Right atrium auricular region (tissue), 2 donors: ENCODE measurements around the gene C9orf72. TPM values are rescaled to one million over a fixed set of nuclear protein-coding genes. Genes with fewer than 3 reads are reported as not detected.
A peak's percentile ranks its signal among the peaks of the same experiment; 100 is the strongest.

Experiments
- DNase-seq: peaks from one replicate; pipeline ENCODE4 v3.0.0-alpha.2; 2019; ENCODE audit warnings: low spot score
- H3K27ac ChIP-seq, 2 donors: fragments of 200-600 bp; sonication (generic); 1 replicate in 1 of 2; 2 replicates in 1 of 2; pipeline ENCODE4 v1.5.1; 2016 to 2019
- H3K27me3 ChIP-seq, 2 donors: fragments of 200-600 bp; sonication (generic); one replicate each; pipeline versions ENCODE4 v1.5.1 to v1.6.0; 2017 to 2019
- H3K36me3 ChIP-seq: fragments of 200-600 bp; sonication (generic); one replicate; pipeline ENCODE4 v1.5.1; 2016
- H3K4me1 ChIP-seq, 2 donors: fragments of 200-600 bp; sonication (generic); one replicate each; pipeline versions ENCODE4 v1.5.1 to v1.6.0; 2017 to 2019
- H3K4me3 ChIP-seq, 2 donors: fragments of 200-600 bp; sonication (generic); 1 replicate in 1 of 2; 2 replicates in 1 of 2; pipeline ENCODE4 v1.5.1; 2017 to 2019; ENCODE audit warnings: mild to moderate bottlenecking in 1 of 2, moderate library complexity in 1 of 2
- H3K9me3 ChIP-seq, 2 donors: fragments of 200-600 bp; sonication (generic); one replicate each; pipeline ENCODE4 v1.5.1; 2019
- total RNA-seq, 2 donors: library from RNA; depleted of rRNA; stranded (reverse); fragments of >200 nt; gene quantifications; one replicate each; pipeline ENCODE4 v1.1.0, GENCODE V29; 2016
- TF ChIP-seq, protein P1 (sequence below), 2 donors: fragments of 200-600 bp; sonication (generic); IDR thresholded peaks; one replicate each; pipeline ENCODE4 v1.5.1; 2019; ENCODE audit warnings: antibody characterized with exemption in 2 of 2

Gene C9orf72
- total RNA-seq, 2 donors from 2014 or later: 8.4 to 10.3 TPM

DNA sequence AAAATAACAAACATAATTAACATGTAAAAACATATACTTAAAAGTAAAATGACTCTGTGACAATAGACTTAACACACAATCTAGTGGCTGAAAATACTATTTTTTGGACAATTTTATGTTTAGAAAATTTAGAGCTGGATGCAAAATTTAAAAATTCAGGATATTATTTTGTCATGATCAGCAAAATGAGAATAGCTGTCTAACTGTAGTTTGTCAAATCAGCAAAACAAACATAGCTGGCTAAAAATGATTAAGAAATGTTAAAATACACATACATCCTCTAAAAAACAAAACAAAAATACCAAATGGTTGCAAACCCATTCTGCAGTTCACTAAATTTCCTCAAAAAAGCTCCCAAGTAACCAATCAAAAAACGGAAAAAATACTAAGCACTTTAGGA lies 18.6 kb downstream of the C9orf72 start:
- TF ChIP-seq, protein P1, sequence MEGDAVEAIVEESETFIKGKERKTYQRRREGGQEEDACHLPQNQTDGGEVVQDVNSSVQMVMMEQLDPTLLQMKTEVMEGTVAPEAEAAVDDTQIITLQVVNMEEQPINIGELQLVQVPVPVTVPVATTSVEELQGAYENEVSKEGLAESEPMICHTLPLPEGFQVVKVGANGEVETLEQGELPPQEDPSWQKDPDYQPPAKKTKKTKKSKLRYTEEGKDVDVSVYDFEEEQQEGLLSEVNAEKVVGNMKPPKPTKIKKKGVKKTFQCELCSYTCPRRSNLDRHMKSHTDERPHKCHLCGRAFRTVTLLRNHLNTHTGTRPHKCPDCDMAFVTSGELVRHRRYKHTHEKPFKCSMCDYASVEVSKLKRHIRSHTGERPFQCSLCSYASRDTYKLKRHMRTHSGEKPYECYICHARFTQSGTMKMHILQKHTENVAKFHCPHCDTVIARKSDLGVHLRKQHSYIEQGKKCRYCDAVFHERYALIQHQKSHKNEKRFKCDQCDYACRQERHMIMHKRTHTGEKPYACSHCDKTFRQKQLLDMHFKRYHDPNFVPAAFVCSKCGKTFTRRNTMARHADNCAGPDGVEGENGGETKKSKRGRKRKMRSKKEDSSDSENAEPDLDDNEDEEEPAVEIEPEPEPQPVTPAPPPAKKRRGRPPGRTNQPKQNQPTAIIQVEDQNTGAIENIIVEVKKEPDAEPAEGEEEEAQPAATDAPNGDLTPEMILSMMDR (IDR thresholded peaks at IDR 0.05): no peak
- H3K4me3 ChIP-seq: no peak overlapping the region

DNA sequence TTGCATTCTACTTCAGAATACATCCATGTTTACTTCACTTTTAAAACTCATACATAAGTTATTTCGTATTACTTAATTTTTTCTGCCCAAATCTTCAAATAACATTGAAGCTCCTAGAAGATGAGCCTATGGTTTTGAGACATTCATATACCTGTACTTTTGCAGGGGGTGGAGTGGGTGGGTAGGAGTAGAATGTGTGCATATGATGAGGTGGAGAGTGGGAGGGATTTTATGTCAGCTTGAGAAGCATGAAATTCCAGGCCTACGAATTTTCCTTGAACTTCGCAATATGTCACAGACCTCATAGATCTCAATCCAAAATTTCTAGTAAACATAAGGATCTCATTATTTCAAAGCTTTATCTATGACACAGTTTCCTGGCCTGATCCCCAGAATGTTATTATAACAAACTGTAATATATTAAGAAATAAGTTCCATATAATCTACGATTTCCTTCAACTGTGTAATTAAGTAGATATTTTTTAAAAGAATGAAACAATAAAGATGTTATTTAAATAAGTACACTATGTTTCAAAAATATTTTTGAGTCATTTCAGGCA lies 24.0 kb downstream of the C9orf72 start:
- peaks cover 10% of the 10 kb centered on the region for H3K36me3 ChIP-seq

More for the DNA sequence above, 18.6 kb downstream of the C9orf72 start:
- Histone ChIP-seq H3K36me3 (peaks cover 41% of the 10 kb centered on the region), H3K4me1 (no peaks in the 10 kb centered on the region), H3K9me3 (no peaks in the 10 kb centered on the region), H3K27me3 (no peaks in the 10 kb centered on the region), H3K27ac (no peak overlapping the region)
- DNase-seq: no peak

DNA sequence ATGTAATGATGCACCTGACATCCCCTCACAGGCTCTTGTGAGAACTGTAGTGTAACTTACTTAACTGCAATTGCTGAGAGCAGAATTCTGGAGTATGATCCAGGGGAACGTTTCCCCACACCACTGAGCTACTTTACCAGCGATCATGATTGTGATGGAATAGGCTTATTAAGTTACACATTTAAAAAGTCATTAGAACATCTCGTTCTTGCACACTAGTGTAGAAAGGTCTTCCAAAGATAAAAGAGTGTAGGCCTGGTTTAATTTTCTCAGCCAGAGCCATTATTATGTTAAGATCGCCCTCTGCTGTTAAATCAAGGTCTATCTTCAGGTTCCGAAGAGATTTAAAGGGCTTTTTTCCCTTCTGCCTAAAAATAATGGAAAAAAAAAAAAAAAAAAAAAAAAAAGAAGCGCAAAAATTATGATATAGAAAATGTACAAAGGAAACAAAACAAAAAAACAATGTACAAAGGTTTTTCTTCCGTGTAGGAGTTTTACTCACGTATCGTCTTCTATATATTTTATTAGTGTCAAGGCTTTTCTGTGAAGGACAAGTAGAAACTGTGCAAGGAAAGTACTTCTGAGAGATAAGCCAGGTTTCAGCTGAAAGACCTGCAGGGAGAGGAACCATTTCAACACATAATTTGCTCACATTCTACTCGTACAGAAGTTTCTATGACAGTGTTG lies 25.1 kb downstream of the C9orf72 start:
- TF ChIP-seq, protein P1 (IDR thresholded peaks at IDR 0.05): peak in 1 of 2 donors; percentile 66
- H3K9me3 ChIP-seq: no peaks in the 10 kb centered on the region
- H3K27ac ChIP-seq: peak overlapping the region in 1 of 2 donors; percentile 28
- H3K4me3 ChIP-seq: no peak overlapping the region
- no peaks in the 10 kb centered on the region for H3K27me3 ChIP-seq
- DNase-seq: no peak
- peaks cover 10% of the 10 kb centered on the region for H3K36me3 ChIP-seq
- H3K4me1 ChIP-seq: peaks cover 0 to 9% of the 10 kb centered on the region in 2 donors

More for the DNA sequence above, 24.0 kb downstream of the C9orf72 start:
- DNase-seq: no peak
- TF ChIP-seq, protein P1 (IDR thresholded peaks at IDR 0.05): no peak
- Histone ChIP-seq H3K27me3 (no peaks in the 10 kb centered on the region), H3K27ac (no peak overlapping the region), H3K4me3 (no peak overlapping the region), H3K9me3 (no peaks in the 10 kb centered on the region), H3K4me1 (peaks cover 0 to 9% of the 10 kb centered on the region in 2 donors)

DNA sequence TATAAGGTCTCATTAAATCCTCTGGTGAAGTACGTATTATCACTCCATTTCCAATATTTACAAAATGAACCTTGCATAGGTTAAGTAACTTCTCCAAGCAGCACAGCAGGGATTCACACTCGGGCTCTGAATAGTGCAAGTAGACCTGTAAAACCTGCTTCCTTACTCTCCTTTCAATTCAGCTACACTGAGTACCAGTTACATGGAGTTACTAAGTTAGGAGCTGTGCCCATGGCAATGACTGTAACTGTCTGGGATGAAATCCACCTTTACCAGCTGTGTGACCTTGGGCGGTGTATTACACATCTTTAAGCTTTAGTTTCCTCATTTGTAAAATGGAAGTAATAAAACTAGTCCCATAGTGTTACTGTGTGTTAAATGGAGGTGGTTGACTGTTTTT lies 27.8 kb downstream of the C9orf72 start:
- peaks cover 0 to 12% of the 10 kb centered on the region in 2 donors for H3K4me1 ChIP-seq
- peaks cover 9% of the 10 kb centered on the region for H3K36me3 ChIP-seq
- no peak overlapping the region for H3K27ac ChIP-seq
- H3K27me3 ChIP-seq: no peaks in the 10 kb centered on the region
- no peak for DNase-seq
- TF ChIP-seq, protein P1 (IDR thresholded peaks at IDR 0.05): no peak
- no peaks in the 10 kb centered on the region for H3K9me3 ChIP-seq
- H3K4me3 ChIP-seq: no peak overlapping the region

DNA sequence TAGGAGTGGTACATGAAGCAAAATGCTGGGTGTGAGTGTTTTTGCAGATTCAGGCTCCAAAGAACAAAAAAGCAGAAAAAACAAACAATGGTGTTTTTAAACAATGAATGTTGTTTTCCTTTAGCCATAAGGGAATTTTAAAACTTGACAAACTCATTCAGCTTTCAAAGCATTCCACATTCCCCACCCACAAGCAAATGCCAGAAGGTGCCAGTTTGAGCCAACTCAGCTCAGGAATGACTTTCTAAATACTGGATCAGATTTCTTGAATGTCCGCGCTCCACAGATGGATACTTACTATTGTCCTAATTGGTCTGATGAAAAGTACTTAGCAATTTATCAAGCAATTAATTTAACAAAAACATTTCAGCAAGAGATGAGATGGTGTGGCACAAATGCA lies 30.8 kb downstream of the C9orf72 start:
- Histone ChIP-seq H3K4me3 (no peak overlapping the region), H3K27me3 (no peaks in the 10 kb centered on the region), H3K27ac (no peak overlapping the region)

More for the DNA sequence above, 30.8 kb downstream of the C9orf72 start:
- Histone ChIP-seq H3K36me3 (no peaks in the 10 kb centered on the region), H3K4me1 (peaks cover 0 to 24% of the 10 kb centered on the region in 2 donors), H3K9me3 (no peaks in the 10 kb centered on the region)
- TF ChIP-seq, protein P1 (IDR thresholded peaks at IDR 0.05): no peak
- DNase-seq: no peak
